ENCODE data around the gene ID1. TPM values are rescaled to one million over a fixed set of nuclear protein-coding genes. Genes with fewer than 3 reads are reported as not detected.
"Not testable (repeated sequence)": the region's sequence is repeated elsewhere in the genome, so short reads cannot be mapped to it uniquely, and the experiment has no call there.

Gene ID1
- total RNA-seq, 1 donor from 2014 or later = 98.9 TPM

GRCh38 chr20:31594558-31595379, 10.3 kb upstream of the ID1 start:
- DNase-seq (ENCODE audit: missing footprints) (no peak), ATAC-seq (peak; percentile 19)
- intact Hi-C loops (cut with DNase I) = loop anchor here (2.0 kb wide), 1 partner anchor 14 kb away; no protein-coding TSS in a partner anchor

- ATAC-seq (no peak), DNase-seq (ENCODE audit: missing footprints) (no peak)
- intact Hi-C loops (cut with DNase I) = loop anchor here (2.0 kb wide), 1 partner anchor 13 kb away; no protein-coding TSS in a partner anchor
Observed at GRCh38 chr20:31595380-31595653, 9.8 kb upstream of the ID1 start.

DNA sequence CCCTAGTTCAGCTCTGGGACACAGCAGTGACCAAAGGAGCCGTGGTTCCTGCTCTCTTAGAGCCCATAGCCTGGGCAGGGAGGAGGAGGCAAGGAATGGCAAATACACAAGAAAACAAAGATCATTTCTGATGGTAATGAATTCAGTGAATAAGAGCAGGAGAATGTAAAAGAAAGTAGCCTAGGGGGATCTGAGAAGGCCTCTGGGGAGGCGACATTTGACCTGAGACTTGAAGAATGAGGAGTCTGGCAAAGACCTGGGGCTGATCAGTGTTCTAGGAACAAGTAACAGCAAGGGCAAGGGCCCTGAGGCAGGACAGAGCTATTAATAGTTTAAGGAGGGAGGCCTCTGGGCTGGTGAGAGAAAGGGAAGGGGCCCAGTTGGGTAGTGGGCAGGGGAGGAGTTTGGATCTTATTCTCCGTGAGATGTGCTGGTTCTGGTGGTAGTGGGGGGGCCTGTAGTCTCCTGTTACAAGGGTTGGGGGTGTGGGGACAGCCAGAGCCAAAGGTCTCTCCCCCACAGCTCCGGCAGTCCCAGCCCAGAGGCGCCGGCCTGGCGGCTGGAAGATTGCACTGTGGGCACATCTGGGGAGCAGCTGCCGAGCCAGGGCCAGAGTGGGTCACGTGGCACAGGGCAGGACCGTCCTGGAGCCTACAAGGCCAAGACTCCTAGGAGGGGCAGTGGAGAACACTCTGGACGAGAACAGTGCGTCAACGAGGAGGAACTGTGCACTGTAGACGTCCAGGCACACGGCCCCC, 9.3 kb upstream of the ID1 start:
- ATAC-seq = peak; percentile 95
- intact Hi-C loops (cut with DNase I) = loop anchor here (2.0 kb wide), 1 partner anchor 13 kb away; no protein-coding TSS in a partner anchor
- DNase-seq (ENCODE audit: missing footprints) = peak; percentile 91

GRCh38 chr20:31596412-31596715, 8.7 kb upstream of the ID1 start:
- ATAC-seq; intact Hi-C loops (cut with DNase I); DNase-seq (ENCODE audit: missing footprints): not testable (repeated sequence)

GRCh38 chr20:31596831-31597480, 8.1 kb upstream of the ID1 start:
- ATAC-seq = no peak
- intact Hi-C loops (cut with DNase I) = no loop called here
- no peak for DNase-seq (ENCODE audit: missing footprints)

GRCh38 chr20:31597481-31597855, 7.6 kb upstream of the ID1 start:
- ATAC-seq (no peak), DNase-seq (ENCODE audit: missing footprints) (no peak)
- intact Hi-C loops (cut with DNase I) = no loop called here

DNA sequence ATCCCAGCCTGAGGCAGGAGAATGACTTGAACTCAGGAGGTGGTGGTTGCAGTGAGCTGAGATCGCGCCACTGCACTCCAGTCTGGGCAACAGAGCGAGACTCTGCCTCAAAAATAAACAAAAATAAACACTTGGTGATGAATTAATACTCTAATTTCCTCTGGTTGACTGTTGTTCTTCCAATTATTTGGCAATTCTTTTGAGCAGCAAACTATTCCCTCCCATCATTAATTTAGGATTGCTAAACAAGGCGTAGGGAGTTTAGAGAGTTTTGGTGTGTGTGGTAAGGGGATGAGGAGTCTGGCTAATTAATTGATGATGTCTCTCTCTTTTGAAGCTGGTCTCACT, 2.7 kb upstream of the ID1 start:
- DNase-seq (ENCODE audit: missing footprints) (no peak), ATAC-seq (no peak)
- intact Hi-C loops (cut with DNase I) = no loop called here

DNA sequence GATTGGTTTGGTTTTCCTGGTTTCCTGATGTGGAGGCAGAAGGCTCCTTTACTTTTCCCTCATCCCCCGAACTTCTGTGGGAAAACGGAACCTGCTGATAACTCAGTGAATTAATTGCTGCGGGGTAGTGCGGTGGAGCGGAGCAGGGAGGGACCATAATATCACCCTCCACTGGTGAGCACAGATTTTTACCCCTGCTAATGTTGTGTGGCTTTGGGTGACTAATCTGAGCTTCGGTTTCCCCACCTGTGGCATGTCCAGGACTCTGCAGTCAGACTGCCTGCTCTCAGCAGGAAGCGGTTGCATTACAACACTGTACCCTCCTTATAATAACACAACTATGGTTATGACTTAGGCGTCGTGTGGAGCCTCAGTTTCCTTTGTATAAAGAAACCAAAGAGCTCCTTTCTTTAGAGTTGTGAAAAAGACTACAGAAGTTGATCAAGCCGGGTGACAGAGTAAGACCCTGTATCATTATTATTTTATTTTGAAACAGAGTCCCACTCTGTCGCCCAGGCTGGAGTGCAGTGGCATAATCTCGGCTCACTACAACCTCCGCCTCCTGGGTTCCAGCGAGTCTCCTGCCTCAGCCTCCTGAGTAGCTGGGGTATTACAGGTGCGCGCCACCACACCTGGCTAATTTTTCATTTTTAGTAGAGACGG, 2.2 kb upstream of the ID1 start:
- no peak for DNase-seq (ENCODE audit: missing footprints)
- ATAC-seq = no peak

DNA sequence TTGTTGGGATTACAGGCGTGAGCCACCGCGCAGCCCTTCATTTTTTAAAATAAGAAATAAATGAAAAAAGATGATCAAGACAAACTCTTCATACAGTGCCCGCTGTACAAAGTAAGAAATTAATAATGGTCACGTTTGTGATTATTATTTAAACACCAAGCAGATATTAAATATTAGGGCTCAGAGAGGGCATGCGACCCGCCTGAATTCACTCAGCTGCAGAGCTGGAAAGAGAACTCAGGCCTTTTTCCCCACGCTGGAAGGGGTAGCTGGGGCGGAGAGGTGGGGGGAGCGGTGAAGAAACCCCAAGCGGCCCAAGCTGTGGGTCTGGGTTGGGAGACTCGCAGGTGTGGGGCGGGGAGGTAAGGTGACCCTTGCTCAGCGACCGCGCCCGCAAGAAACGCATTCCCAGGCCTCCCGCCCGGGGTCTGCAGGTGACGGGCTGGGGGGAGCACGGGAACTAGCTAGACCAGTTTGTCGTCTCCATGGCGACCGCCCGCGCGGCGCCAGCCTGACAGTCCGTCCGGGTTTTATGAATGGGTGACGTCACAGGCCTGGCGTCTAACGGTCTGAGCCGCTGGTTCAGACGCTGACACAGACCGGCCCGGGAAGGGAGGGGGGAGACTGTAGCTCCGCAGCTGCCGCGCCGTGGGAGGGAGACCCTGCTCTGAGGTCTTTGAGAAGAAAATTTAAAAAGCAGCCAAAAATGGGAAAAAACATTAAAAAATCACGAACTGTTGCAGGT, 1.1 kb upstream of the ID1 start:
- ATAC-seq (peak; percentile 81), DNase-seq (ENCODE audit: missing footprints) (peak; percentile 95)
- intact Hi-C loops (cut with DNase I) = loop anchor here (2.0 kb wide), 1 partner anchor 31 kb away; no protein-coding TSS in a partner anchor

More for the DNA sequence above, 2.2 kb upstream of the ID1 start:
- intact Hi-C loops (cut with DNase I) = no loop called here

- DNase-seq (ENCODE audit: missing footprints) (no peak), ATAC-seq (no peak)
- intact Hi-C loops (cut with DNase I) = loop anchor here (2.0 kb wide), 1 partner anchor 32 kb away; no protein-coding TSS in a partner anchor
Observed at GRCh38 chr20:31604567-31605030, 490 bp upstream of the ID1 start.

DNA sequence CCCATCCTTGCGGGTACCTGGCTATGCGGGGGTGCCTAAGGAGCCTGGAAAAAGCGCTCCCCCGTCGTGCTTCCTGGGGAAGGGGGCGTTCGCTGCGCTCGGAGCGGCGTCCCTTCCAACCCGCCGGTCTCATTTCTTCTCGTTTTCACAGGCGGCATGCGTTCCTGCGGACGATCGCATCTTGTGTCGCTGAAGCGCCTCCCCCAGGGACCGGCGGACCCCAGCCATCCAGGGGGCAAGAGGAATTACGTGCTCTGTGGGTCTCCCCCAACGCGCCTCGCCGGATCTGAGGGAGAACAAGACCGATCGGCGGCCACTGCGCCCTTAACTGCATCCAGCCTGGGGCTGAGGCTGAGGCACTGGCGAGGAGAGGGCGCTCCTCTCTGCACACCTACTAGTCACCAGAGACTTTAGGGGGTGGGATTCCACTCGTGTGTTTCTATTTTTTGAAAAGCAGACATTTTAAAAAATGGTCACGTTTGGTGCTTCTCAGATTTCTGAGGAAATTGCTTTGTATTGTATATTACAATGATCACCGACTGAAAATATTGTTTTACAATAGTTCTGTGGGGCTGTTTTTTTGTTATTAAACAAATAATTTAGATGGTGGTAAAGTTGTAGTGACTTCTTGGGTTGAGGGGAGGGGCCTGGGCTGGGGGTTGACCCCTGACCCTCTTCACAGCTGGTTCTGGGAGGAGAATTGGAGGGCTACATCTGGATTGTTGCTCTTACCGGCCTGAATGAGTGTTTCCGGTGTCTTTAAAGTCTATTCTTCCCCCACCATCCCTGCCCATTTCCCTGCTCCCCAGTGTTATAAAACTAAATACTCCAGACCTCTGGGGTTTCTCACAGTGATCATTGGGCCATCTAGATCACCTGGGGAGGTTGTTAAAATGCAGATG, 1.1 kb downstream of the ID1 start:
- intact Hi-C loops (cut with DNase I) = loop anchor here (2.0 kb wide), 1 partner anchor 33 kb away; no protein-coding TSS in a partner anchor
- no peak for ATAC-seq
- DNase-seq (ENCODE audit: missing footprints) = peak; percentile 75

DNA sequence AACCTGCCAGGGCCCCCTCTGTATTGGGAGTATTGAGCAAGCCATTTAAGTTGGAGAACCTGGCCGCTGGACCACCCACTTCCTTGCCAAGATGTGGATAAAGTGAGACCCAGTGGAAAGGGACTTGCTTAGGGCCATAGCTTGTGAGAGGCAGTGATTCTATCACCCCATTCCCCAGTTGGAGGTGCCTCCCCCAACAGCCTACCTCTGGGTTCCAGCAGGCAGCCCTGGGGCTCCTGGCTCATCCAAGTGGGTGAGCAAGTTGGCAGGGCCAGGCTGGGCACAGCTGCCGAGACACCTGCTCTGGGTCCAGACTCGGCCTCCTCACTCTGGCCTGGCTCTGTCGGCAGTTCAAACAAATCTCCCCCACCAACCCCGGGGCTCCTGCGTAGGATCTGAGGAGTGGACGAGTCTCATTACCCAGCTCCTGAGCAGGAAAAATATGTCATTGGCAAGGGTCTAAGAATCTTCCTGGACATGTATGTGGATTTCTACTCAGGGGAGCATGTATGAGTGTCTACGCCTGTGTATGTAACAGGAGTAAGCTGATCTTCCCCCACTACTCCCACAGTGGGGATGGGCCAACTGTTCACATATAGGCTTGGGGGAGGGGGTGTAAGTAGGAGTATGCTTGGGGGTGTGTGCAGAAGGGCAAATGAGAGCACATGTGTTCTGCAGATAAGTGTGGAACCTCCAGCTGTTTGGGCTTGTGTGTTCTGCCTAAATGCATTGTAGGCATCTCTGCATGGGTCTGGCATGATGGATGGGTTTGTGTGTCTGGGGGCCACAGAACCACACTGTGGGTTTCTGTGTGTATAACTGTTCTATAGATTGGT, 1.9 kb downstream of the ID1 start:
- intact Hi-C loops (cut with DNase I) = no loop called here
- DNase-seq (ENCODE audit: missing footprints) = no peak
- ATAC-seq = no peak

GRCh38 chr20:31607640-31608250, 2.7 kb downstream of the ID1 start:
- intact Hi-C loops (cut with DNase I) = loop anchor here (2.0 kb wide), 1 partner anchor 13 kb away; no protein-coding TSS in a partner anchor
- DNase-seq (ENCODE audit: missing footprints) (no peak), ATAC-seq (no peak)

- peak; percentile 12 for ATAC-seq
- intact Hi-C loops (cut with DNase I) = loop anchor here (2.0 kb wide), 1 partner anchor 14 kb away; no protein-coding TSS in a partner anchor
- DNase-seq (ENCODE audit: missing footprints) = peak; percentile 79
Observed at GRCh38 chr20:31608251-31608945, 3.3 kb downstream of the ID1 start.

DNA sequence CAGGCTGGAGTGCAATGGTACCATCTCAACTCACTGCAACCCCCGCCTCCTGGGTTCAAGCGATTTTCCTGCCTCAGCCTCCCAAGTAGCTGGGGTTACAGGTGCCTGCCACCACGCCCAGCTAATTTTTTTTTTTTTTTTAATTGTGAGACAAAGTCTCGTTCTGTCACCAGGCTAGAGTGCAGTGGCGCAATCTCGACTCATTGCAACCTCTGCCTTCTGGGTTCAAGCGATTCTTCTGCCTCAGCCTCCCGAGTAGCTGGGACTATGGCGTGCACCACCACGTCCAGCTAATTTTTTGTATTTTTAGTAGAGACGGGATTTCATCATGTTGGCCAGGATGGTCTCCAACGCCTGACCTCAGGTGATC, 7.2 kb downstream of the ID1 start:
- intact Hi-C loops (cut with DNase I) = loop anchor here (1.0 kb wide), 1 partner anchor 49 kb away; no protein-coding TSS in a partner anchor
- not testable (repeated sequence) for ATAC-seq; DNase-seq (ENCODE audit: missing footprints)

Data from Right ventricle myocardium inferior (tissue), 1 donor.